H9 (cell line): ENCODE data around the gene FKBP1C. TPM values are rescaled to one million over a fixed set of nuclear protein-coding genes. Genes with fewer than 3 reads are reported as not detected.
"Not testable (repeated sequence)": the region's sequence is repeated elsewhere in the genome, so short reads cannot be mapped to it uniquely, and the experiment has no call there.

ENCODE experiments used
- DNase-seq: peaks from one replicate; pipeline ENCODE4 v3.0.0-alpha.2; 2017
- H2AFZ ChIP-seq: one replicate; pipeline ENCODE4 v1.6.1; 2013; ENCODE audit warnings: mild to moderate bottlenecking, low read length, control low read depth, moderate library complexity
- H2AK5ac ChIP-seq: 2 replicates; pipeline ENCODE4 v1.6.1; 2013; ENCODE audit warnings: low read length, control low read depth, mixed read lengths; ENCODE audit not compliant: insufficient read length
- H2BK120ac ChIP-seq: one replicate; pipeline ENCODE4 v1.6.1; 2013; ENCODE audit warnings: low read depth, mild to moderate bottlenecking, low read length, control low read depth, inconsistent platforms; ENCODE audit not compliant: poor library complexity, severe bottlenecking
- H2BK12ac ChIP-seq: 2 replicates; pipeline ENCODE4 v1.6.1; 2013; ENCODE audit warnings: low read length, control low read depth, mixed read lengths, low read depth; ENCODE audit not compliant: insufficient read length
- H2BK15ac ChIP-seq: 2 replicates; pipeline ENCODE4 v1.6.1; 2013; ENCODE audit warnings: low read depth, low read length, control low read depth
- H2BK20ac ChIP-seq: one replicate; pipeline ENCODE4 v1.6.1; 2013; ENCODE audit warnings: low read depth, mild to moderate bottlenecking, low read length, control low read depth, inconsistent platforms; ENCODE audit not compliant: poor library complexity, severe bottlenecking
- H2BK5ac ChIP-seq: 2 replicates; pipeline ENCODE4 v1.6.1; 2013; ENCODE audit warnings: low read length, control low read depth, mixed read lengths; ENCODE audit not compliant: insufficient read length
- H3K14ac ChIP-seq: 2 replicates; pipeline ENCODE4 v1.6.1; 2013; ENCODE audit warnings: low read length, control low read depth; ENCODE audit not compliant: insufficient read depth
- H3K18ac ChIP-seq: 2 replicates; pipeline ENCODE4 v1.6.1; 2013; ENCODE audit warnings: low read depth, mild to moderate bottlenecking, mixed read lengths, low read length, control low read depth; ENCODE audit not compliant: insufficient read length
- H3K23ac ChIP-seq: 2 replicates; pipeline ENCODE4 v1.6.1; 2013; ENCODE audit warnings: low read length, control low read depth, mixed read lengths, low read depth; ENCODE audit not compliant: insufficient read length
- H3K23me2 ChIP-seq: 2 replicates; pipeline ENCODE4 v1.6.1; 2013; ENCODE audit warnings: low read depth, mild to moderate bottlenecking, mixed read lengths, low read length, control low read depth; ENCODE audit not compliant: insufficient read length, poor library complexity, severe bottlenecking
- H3K27ac ChIP-seq: 2 replicates; pipeline ENCODE4 v1.5.1; 2013; ENCODE audit warnings: low read length, control low read depth, mixed read lengths, low read depth; ENCODE audit not compliant: insufficient read length
- H3K27me3 ChIP-seq: 2 replicates; pipeline ENCODE4 v1.6.1; 2013; ENCODE audit warnings: low read length, control low read depth, inconsistent platforms; ENCODE audit not compliant: insufficient read depth
- H3K4ac ChIP-seq: 2 replicates; pipeline ENCODE4 v1.6.1; 2013; ENCODE audit warnings: low read depth, mild to moderate bottlenecking, control low read depth, inconsistent platforms, low read length, moderate library complexity
- H3K4me1 ChIP-seq: 2 replicates; pipeline ENCODE4 v1.6.1; 2013; ENCODE audit warnings: low read length, control low read depth, inconsistent platforms; ENCODE audit not compliant: insufficient read depth
- H3K4me2 ChIP-seq: 2 replicates; pipeline ENCODE4 v1.6.1; 2013; ENCODE audit warnings: low read length, control low read depth, mixed read lengths; ENCODE audit not compliant: insufficient read length, insufficient read depth
- H3K56ac ChIP-seq: 2 replicates; pipeline ENCODE4 v1.6.1; 2013; ENCODE audit warnings: low read depth, mild to moderate bottlenecking, mixed read lengths, low read length, control low read depth; ENCODE audit not compliant: insufficient read length
- H3K79me1 ChIP-seq: 2 replicates; pipeline ENCODE4 v1.6.1; 2013; ENCODE audit warnings: low read depth, mild to moderate bottlenecking, moderate library complexity, low read length, control low read depth, inconsistent platforms; ENCODE audit not compliant: insufficient read depth, poor library complexity, severe bottlenecking
- H3K79me2 ChIP-seq: 2 replicates; pipeline ENCODE4 v1.6.1; 2013; ENCODE audit warnings: low read length, control low read depth, inconsistent platforms; ENCODE audit not compliant: insufficient read depth
- H3K9ac ChIP-seq: 2 replicates; pipeline ENCODE4 v1.6.1; 2013; ENCODE audit warnings: low read length, control low read depth, mixed read lengths; ENCODE audit not compliant: insufficient read length; ENCODE audit errors: extremely low read depth
- H3K9me3 ChIP-seq: one replicate; pipeline ENCODE4 v1.6.1; 2013; ENCODE audit warnings: low read depth, low read length, inconsistent platforms; ENCODE audit not compliant: control insufficient read depth
- H3T11ph ChIP-seq: one replicate; pipeline ENCODE4 v1.6.1; 2013; ENCODE audit warnings: mild to moderate bottlenecking, low read length, control low read depth, inconsistent platforms
- H4K20me1 ChIP-seq: one replicate; pipeline ENCODE4 v1.6.1; 2013; ENCODE audit not compliant: control insufficient read depth, insufficient read length, insufficient read depth
- H4K5ac ChIP-seq: 2 replicates; pipeline ENCODE4 v1.6.1; 2013; ENCODE audit warnings: low read depth, mild to moderate bottlenecking, mixed read lengths, low read length, control low read depth; ENCODE audit not compliant: insufficient read length
- H4K8ac ChIP-seq: replicated peaks from 2 replicates; pipeline ENCODE4 v1.6.1; 2013; ENCODE audit warnings: low read length, control low read depth, mixed read lengths, low read depth; ENCODE audit not compliant: insufficient read length
- H4K91ac ChIP-seq: 2 replicates; pipeline ENCODE4 v1.6.1; 2013; ENCODE audit warnings: low read depth, mild to moderate bottlenecking, moderate library complexity, mixed read lengths, low read length, control low read depth; ENCODE audit not compliant: insufficient read length
- H3K27ac Mint-ChIP-seq, 3 experiments: 2 replicates in 2 of 3; 3 replicates in 1 of 3; pipeline ENCODE4 v1.8.0; 2020 to 2021; ENCODE audit warnings: mixed read lengths in 3 of 3, mild to moderate bottlenecking in 1 of 3, moderate library complexity in 1 of 3
- H3K27me3 Mint-ChIP-seq: 2 replicates; pipeline ENCODE4 v1.8.0; 2021; ENCODE audit warnings: low read depth, mild to moderate bottlenecking, moderate library complexity, mixed read lengths
- H3K36me3 Mint-ChIP-seq, 3 experiments: 2 replicates in 2 of 3; 3 replicates in 1 of 3; pipeline ENCODE4 v1.8.0; 2020 to 2021; ENCODE audit warnings: low read depth in 3 of 3, mixed read lengths in 3 of 3; ENCODE audit not compliant: insufficient read depth in 1 of 3
- H3K4me1 Mint-ChIP-seq, 2 experiments: 2 replicates each; pipeline ENCODE4 v1.8.0; 2020; ENCODE audit warnings: mixed read lengths in 2 of 2
- H3K4me3 Mint-ChIP-seq, 2 experiments: 2 replicates in 1 of 2; 3 replicates in 1 of 2; pipeline ENCODE4 v1.8.0; 2020 to 2021; ENCODE audit warnings: mild to moderate bottlenecking in 2 of 2, mixed read lengths in 2 of 2, moderate library complexity in 1 of 2
- H3K9me3 Mint-ChIP-seq, 2 experiments: 2 replicates in 1 of 2; 3 replicates in 1 of 2; pipeline ENCODE4 v1.8.0; 2020; ENCODE audit warnings: mild to moderate bottlenecking in 2 of 2, mixed read lengths in 2 of 2, moderate library complexity in 1 of 2
- WGBS: extraction: QIAGEN DNeasy Blood & Tissue Kit; methylation state at CpG from one replicate; pipeline ENCODE4 v1.1.7; 2013; ENCODE audit warnings: missing lambda C conversion rate, low lambda C conversion rate, mixed read lengths; ENCODE audit not compliant: insufficient read length; ENCODE audit errors: extremely low coverage; 5-methylcytosine and 5-hydroxymethylcytosine counted together
- total RNA-seq: library from RNA; stranded (reverse); gene quantifications from 2 replicates; pipeline ENCODE4 v1.2.1, GENCODE V29; 2021

The FKBP1C gene
- total RNA-seq, 1 experiment from 2014 or later: 0.52 TPM

- H2BK12ac ChIP-seq, H4K91ac ChIP-seq, H3K79me1 ChIP-seq, H3K14ac ChIP-seq, H2BK5ac ChIP-seq, H3K79me2 ChIP-seq, H3K9me3 ChIP-seq, H4K20me1 ChIP-seq, H2AK5ac ChIP-seq, H3K4me3 Mint-ChIP-seq, H3K9ac ChIP-seq, H3K18ac ChIP-seq, H3K23ac ChIP-seq, DNase-seq, H3K27ac Mint-ChIP-seq, H4K5ac ChIP-seq, H2BK120ac ChIP-seq, H3K4ac ChIP-seq, H4K8ac ChIP-seq, H3K4me1 ChIP-seq, H3T11ph ChIP-seq, H3K27ac ChIP-seq, H3K27me3 Mint-ChIP-seq, H2BK20ac ChIP-seq, H3K4me1 Mint-ChIP-seq, H2AFZ ChIP-seq, H3K56ac ChIP-seq, H3K23me2 ChIP-seq, H3K4me2 ChIP-seq, H3K27me3 ChIP-seq, H2BK15ac ChIP-seq: not testable (repeated sequence)
- peaks cover 17 to 22% of the 10 kb centered on the region in 2 experiments for H3K9me3 Mint-ChIP-seq
- peaks cover 3 to 20% (median 8%) of the 10 kb centered on the region in 3 experiments; a peak in 4 of 7 replicates for H3K36me3 Mint-ChIP-seq
- WGBS: no CpG with 5 or more reads among the region's 32 CpGs
These were observed 16.9 kb downstream of the FKBP1C start for GRCh38 chr6:63227928-63228894.

GRCh38 chr6:63230027-63230426 is 18.8 kb downstream of the FKBP1C start:
- H3K79me1 ChIP-seq, H2BK120ac ChIP-seq, H2BK15ac ChIP-seq, H2BK20ac ChIP-seq, H4K91ac ChIP-seq, H3K4me1 ChIP-seq, H3K23ac ChIP-seq, DNase-seq, H2BK12ac ChIP-seq, H2BK5ac ChIP-seq, H3K27ac Mint-ChIP-seq, H3K14ac ChIP-seq, H4K8ac ChIP-seq, H3T11ph ChIP-seq, H4K20me1 ChIP-seq, H3K23me2 ChIP-seq, H3K27me3 ChIP-seq, H3K18ac ChIP-seq, H3K9me3 ChIP-seq, H3K79me2 ChIP-seq, H3K4me2 ChIP-seq, H2AK5ac ChIP-seq, H3K27ac ChIP-seq, H3K9ac ChIP-seq, H2AFZ ChIP-seq, H3K56ac ChIP-seq, H3K4ac ChIP-seq, H4K5ac ChIP-seq, H3K4me1 Mint-ChIP-seq, H3K27me3 Mint-ChIP-seq, H3K4me3 Mint-ChIP-seq: not testable (repeated sequence)
- Mint-ChIP-seq H3K36me3 (peaks cover 3 to 24% (median 8%) of the 10 kb centered on the region in 3 experiments; a peak in 4 of 7 replicates), H3K9me3 (peaks cover 22 to 26% of the 10 kb centered on the region in 2 experiments)
- no CpG with 5 or more reads among the region's 13 CpGs for WGBS
